HL-60 (cell line): ENCODE data around the gene LRRC4C.

Experiments used
- GABPA ChIP-seq: IDR thresholded peaks from 2 replicates; pipeline ENCODE4 v1.6.1; 2012; ENCODE audit warnings: low read depth
- POLR2AphosphoS5 ChIP-seq: IDR thresholded peaks from 2 replicates; pipeline ENCODE4 v1.6.1; 2012; ENCODE audit warnings: low read depth
- SPI1 ChIP-seq: IDR thresholded peaks from 2 replicates; pipeline ENCODE4 v1.6.1; 2012; ENCODE audit warnings: low read depth, mild to moderate bottlenecking, borderline replicate concordance
- TF ChIP-seq, protein P1 (sequence below): IDR thresholded peaks from 2 replicates; pipeline ENCODE4 v1.6.1; 2012; ENCODE audit warnings: low read depth; ENCODE audit not compliant: insufficient replicate concordance
- TF ChIP-seq, protein P2 (sequence below): IDR thresholded peaks from one replicate; pipeline ENCODE4 v1.5.1; 2011; ENCODE audit warnings: low read length, control low read depth, inconsistent platforms; ENCODE audit not compliant: insufficient read depth

DNA sequence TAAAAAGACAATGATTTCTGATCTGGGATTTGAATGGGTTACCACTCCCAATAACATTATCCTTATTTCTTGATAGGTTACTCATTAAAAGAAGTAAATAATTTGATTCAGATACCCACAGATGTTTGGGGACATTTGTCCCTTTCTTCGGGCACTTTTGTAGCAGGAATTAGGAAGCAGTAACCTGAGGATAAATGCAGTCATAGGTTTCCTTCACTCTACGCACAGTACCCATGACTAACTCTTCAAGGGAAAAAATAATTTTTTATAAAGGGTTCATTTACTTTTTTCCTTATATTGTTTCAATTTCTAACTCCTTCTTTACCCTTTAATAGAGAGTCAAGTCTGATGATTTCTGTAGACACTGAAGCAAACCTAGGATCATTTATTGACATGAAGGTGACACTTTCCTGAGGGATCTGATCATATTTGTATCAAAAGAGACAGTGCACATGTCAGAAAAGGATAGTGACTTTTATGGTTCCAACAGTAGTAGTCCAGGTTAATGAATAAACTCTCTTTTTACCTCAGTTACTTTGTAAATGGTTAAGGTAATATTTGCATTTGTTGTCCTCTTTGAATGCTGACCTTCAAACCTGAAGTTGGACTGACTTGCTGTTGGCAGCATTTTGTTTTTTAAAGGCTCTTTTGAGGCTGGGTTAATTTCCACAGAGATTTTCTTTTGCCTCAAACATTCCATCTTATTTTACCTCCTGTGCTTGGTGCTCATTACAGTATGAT lies 1072.0 kb downstream of the LRRC4C start:
- TF ChIP-seq, protein P1, sequence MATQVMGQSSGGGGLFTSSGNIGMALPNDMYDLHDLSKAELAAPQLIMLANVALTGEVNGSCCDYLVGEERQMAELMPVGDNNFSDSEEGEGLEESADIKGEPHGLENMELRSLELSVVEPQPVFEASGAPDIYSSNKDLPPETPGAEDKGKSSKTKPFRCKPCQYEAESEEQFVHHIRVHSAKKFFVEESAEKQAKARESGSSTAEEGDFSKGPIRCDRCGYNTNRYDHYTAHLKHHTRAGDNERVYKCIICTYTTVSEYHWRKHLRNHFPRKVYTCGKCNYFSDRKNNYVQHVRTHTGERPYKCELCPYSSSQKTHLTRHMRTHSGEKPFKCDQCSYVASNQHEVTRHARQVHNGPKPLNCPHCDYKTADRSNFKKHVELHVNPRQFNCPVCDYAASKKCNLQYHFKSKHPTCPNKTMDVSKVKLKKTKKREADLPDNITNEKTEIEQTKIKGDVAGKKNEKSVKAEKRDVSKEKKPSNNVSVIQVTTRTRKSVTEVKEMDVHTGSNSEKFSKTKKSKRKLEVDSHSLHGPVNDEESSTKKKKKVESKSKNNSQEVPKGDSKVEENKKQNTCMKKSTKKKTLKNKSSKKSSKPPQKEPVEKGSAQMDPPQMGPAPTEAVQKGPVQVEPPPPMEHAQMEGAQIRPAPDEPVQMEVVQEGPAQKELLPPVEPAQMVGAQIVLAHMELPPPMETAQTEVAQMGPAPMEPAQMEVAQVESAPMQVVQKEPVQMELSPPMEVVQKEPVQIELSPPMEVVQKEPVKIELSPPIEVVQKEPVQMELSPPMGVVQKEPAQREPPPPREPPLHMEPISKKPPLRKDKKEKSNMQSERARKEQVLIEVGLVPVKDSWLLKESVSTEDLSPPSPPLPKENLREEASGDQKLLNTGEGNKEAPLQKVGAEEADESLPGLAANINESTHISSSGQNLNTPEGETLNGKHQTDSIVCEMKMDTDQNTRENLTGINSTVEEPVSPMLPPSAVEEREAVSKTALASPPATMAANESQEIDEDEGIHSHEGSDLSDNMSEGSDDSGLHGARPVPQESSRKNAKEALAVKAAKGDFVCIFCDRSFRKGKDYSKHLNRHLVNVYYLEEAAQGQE: no peak
- TF ChIP-seq, protein P2, sequence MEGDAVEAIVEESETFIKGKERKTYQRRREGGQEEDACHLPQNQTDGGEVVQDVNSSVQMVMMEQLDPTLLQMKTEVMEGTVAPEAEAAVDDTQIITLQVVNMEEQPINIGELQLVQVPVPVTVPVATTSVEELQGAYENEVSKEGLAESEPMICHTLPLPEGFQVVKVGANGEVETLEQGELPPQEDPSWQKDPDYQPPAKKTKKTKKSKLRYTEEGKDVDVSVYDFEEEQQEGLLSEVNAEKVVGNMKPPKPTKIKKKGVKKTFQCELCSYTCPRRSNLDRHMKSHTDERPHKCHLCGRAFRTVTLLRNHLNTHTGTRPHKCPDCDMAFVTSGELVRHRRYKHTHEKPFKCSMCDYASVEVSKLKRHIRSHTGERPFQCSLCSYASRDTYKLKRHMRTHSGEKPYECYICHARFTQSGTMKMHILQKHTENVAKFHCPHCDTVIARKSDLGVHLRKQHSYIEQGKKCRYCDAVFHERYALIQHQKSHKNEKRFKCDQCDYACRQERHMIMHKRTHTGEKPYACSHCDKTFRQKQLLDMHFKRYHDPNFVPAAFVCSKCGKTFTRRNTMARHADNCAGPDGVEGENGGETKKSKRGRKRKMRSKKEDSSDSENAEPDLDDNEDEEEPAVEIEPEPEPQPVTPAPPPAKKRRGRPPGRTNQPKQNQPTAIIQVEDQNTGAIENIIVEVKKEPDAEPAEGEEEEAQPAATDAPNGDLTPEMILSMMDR: no peak
- TF ChIP-seq SPI1: no peak
- no peak for TF ChIP-seq POLR2AphosphoS5
- TF ChIP-seq GABPA: no peak
